Measurements from ENCODE around the gene CKM. TPM values are rescaled to one million over a fixed set of nuclear protein-coding genes. Genes with fewer than 3 reads are reported as not detected.
"Not testable (repeated sequence)": the region's sequence is repeated elsewhere in the genome, so short reads cannot be mapped to it uniquely, and the experiment has no call there.

CKM gene
- polyA plus RNA-seq, 5 donors, result 0.23 to 137 (median 1.3) TPM

- no peak for DNase-seq
These were observed 28.2 kb downstream of the CKM start for GRCh38 chr19:45294291-45295029.

DNA sequence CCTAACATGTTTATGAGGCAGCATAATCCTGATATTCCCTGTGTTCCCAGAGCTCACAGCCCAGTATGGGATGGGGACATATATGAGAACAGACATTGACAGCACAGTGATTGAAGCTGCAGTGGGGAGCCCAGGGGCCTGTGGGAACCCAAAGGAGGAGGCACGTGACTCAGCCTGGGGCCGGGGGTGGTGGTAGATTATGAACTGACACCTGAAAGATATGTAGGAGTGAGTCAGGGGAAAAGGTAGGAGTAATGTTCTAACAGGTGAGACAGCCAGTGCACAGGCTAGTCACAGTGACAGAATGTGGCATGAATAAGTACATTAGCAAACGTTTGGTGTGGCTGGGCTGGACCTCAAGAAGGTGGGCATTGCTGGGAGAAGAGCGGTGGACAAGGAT is 29.0 kb downstream of the CKM start:
- DNase-seq, result no peak

GRCh38 chr19:45291834-45292233 is 30.8 kb downstream of the CKM start:
- no peak for DNase-seq

DNA sequence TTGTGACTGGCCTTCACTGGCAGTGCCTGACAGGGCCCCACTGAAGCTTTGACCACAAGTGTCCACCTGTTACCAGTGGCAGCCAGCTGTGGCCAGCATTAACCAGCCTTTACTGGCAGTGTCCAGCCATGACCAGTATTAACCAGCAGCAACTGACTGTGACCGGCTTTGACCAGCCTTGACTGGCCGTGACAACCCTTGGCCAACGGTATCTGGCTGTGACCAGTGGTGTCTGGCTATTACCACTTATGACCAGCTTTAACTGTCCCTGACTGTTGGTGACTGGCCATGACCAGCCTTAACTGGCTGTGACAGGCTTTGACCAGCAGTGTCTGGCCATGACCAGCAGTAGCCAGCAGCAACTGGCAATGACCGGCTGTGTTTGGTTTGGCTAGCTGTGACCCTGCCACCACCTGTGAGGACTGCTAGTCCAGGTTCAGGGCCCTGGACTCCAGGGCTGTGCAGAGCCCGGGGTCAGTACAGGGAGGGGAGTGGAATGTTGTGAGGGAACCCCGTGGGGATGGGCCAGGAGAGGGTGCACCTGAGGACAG is 32.2 kb downstream of the CKM start:
- DNase-seq, result no peak

DNA sequence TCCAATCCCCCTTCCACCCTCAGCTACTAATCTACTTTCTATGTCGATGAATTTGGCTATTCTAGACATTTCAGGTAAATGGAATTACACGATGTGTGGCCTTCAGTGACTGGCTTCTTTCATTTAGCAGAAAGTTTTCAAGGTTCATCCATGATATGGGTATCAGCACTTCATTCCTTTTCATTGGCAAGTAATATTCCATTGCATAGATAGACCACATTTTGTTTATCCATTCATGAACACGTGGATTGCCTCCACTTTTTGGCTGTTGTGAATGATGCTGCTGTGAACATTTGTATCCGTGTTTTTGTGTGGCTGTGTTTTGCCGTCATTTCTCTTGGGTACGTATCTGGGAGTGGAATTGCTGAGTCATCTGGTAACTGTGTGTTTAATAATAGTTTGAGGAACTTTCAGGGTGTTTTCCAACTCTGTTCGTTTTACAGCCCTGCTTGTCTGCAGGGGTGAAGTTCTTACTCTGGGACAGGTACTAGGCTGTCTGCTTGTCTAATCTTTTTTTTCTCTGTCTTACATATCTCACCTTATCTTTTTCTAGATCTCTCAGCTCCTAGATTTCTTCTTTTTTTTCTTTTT is 39.1 kb downstream of the CKM start:
- DNase-seq, result no peak

- no peak for DNase-seq
These were observed 42.2 kb downstream of the CKM start for GRCh38 chr19:45280471-45280961.

- DNase-seq, result no peak
These were observed 43.0 kb downstream of the CKM start for GRCh38 chr19:45279587-45280192.

DNA sequence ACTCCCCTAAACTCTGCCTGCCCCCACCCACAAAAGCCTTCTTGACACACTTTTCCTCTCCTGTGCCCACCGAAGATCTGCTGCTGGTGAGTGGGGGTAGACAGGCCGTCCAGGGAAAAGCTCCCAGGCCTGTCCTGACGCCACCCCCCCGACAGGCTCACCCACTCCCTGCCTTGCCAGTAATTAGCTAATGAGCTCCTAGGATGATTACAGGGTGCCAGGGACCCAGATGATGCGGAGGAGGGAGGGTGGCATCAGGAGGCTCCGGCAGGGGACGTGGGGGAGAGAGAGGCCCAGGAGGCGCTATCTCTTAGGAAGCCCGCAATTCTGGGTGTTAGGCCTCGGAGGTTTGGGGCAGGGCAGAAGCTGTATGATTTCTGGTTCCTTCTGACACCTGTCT is 44.6 kb downstream of the CKM start:
- DNase-seq, result no peak

DNA sequence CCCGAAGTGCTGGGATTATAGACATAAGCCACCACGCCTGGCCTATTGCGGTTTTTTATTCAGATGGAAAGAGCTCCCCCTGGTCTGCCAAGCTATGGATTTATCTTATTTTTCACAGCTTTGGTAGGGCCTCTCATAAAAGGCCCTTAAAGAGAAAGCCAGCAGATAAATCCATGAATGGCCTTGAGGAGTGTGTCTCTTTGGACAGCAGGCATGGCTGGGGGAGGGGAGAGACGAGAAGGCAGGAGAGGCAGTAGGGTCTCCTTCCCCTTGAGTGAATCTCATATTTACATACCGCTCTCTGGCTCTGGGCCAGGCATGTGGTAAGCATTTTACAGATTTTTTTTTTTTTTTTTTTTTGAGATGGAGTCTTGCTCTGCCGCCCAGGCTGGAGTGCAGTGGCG is 46.4 kb downstream of the CKM start:
- DNase-seq, result peak; percentile 64 to 72

GRCh38 chr19:45275370-45275971 is 47.2 kb downstream of the CKM start:
- peak in 1 of 2 donors; percentile 14 for DNase-seq

DNA sequence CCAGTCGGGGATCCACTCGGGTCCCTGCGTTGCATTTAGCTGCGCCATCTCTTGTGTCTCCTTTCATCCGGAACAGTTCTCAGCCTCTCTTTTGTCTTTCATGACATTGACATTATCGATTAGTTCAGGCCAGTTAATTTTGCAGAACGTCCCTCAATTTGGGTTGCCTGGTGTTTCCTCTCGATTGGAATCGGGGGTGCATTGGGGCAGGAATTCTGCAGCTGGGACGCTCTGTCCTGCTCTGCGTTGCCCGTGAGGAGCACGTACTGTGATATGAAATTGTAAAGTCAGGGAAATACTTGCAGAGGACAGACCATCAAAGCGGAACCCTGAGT is 49.2 kb downstream of the CKM start:
- no peak for DNase-seq

GRCh38 chr19:45271735-45272108 is 51.0 kb downstream of the CKM start:
- DNase-seq, result no peak

DNA sequence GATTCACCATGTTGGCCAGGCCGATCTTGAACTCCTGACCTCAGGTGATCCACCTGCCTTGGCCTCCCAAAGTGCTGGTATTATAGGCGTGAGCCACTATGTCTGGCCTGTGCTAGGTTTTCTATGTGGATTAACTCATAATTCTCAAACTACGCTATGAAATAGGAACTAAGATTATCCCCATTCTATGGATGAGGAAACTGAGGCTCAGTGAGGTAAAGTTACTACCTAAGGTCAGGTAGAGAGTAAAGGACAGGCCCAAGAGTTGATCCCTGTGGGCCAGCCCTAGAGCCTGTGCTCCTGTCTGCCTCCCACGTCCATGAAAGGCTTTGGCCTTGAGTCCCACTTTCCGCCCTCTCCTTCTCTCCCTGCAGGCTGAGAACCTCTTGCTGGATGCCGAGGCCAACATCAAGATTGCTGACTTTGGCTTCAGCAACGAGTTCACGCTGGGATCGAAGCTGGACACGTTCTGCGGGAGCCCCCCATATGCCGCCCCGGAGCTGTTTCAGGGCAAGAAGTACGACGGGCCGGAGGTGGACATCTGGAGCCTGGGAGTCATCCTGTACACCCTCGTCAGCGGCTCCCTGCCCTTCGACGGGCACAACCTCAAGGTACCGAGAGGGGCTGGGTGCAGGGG is 51.5 kb downstream of the CKM start:
- no peak for DNase-seq

- DNase-seq, result not testable (repeated sequence)
These were observed 52.7 kb downstream of the CKM start for GRCh38 chr19:45269939-45270338.

- DNase-seq, result no peak
These were observed 55.4 kb downstream of the CKM start for GRCh38 chr19:45267296-45267695.

GRCh38 chr19:45265375-45265774 is 57.3 kb downstream of the CKM start:
- no peak for DNase-seq

DNA sequence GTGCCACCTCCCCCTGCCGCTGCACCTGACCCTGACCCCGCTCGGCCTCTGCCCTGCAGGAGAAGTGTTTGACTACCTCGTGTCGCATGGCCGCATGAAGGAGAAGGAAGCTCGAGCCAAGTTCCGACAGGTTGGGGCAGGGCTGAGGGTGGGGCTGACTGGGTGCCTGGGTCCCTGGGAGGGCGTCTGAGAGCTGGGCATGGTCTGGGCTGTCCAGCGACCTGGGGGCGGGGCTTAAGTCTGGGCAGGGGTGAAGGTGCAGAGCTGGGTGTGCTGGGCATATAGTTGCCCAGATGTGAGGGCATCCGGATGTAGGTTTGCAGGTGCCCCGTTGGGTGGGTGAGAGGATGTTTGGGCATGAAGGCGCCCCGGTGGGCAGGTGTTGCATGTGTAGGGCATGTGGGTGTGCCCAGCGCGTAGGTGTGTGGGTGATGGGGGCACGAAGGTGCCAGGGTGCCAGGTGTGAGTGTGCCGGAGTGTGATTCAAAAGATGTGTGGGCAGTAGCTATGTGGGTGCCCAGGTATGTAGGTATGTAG is 57.8 kb downstream of the CKM start:
- DNase-seq, result no peak

DNA sequence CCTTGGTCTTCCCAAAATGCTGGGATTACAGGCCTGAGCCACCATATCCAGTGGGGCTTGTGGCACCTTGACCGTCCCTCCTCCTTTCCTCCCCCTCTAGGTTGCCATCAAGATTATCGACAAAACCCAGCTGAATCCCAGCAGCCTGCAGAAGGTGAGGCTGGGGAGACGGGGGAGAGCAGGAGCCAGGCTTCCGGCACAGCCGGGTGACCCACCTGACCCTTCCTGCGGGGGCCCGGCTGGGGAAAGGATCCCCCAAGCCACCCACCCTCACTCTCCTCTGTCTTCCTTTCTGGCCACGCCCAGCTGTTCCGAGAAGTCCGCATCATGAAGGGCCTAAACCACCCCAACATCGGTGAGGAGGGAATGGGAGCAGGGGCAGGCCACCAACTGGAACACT is 59.7 kb downstream of the CKM start:
- no peak for DNase-seq

DNA sequence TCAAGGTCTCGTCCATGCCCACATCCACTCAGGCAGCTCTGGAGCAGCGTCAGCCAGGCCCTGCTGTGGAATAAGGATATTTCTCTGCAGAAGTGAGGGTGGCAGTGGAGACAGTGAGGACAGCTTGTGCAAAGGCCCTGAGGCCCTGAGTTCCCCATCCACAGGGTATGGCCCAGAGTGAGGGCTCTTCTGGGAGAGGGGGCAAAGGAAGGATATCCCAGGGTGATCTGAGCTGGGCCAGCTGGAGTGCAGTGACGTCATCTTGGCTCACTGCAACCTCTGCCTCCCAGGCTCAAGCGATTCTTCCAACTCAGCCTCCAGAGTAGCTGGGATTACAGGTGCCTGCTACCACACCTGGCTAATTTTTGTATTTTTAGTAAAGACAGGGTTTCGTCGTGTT is 60.1 kb downstream of the CKM start:
- DNase-seq, result no peak

DNA sequence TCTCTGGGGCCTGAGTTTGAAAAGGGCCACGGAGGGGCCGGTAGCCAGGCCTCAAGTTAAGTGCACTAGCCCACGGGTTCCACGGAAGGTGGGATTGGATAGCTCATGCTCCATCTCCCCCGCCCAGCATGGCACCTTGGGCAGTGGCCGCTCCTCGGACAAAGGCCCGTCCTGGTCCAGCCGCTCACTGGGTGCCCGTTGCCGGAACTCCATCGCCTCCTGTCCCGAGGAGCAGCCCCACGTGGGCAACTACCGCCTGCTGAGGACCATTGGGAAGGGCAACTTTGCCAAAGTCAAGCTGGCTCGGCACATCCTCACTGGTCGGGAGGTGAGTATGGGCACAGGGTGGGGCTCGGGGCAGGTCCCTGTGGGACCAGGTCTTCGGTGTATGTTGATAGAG is 63.8 kb downstream of the CKM start:
- DNase-seq, result no peak

GRCh38 chr19:45256836-45257235 is 65.8 kb downstream of the CKM start:
- no peak for DNase-seq
